ENCODE data around the gene CYP26A1.

CYP26A1 gene

GRCh38 chr10:93064874-93065660 is 8.6 kb upstream of the CYP26A1 start:
- DNase-seq (ENCODE audit: low read depth, low spot score): no peak

DNA sequence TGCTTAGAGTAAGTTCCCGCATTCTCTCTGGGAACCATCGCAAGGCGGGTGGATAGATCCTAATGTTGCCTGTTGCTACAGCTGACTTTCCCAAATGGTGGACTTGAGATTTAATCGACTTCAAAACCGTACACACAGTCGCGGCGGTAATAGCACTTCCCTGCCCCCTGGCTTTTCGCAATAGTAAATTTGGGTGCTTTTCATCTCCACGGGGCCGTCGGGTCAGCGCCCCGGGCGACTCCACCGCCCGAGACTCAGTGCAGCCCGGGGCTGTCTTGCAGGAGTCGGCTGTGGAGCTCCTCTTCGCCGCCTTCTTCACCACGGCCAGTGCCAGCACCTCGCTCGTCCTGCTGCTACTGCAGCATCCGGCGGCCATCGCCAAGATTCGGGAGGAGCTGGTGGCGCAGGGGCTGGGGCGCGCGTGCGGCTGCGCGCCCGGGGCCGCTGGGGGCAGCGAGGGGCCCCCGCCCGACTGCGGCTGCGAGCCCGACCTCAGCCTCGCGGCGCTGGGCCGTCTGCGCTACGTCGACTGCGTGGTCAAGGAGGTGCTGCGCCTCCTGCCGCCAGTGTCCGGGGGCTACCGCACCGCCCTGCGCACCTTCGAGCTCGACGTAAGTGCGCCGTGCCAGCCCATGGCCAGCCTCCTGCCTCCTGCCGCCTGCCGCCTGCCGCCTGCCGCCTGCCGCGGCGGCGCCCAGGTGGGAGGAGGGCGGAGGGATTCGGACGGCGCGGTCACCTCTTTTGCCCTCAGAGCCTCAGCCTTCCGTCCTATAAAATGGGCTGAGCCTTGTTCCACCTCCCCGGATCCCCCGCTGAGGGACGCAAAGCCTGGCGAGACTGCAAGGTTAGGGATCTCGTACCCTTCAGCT is 7.8 kb upstream of the CYP26A1 start:
- no peak for DNase-seq (ENCODE audit: low read depth, low spot score)

GRCh38 chr10:93066544-93066913 is 7.2 kb upstream of the CYP26A1 start:
- DNase-seq (ENCODE audit: low read depth, low spot score): no peak

GRCh38 chr10:93067443-93068365 is 6.0 kb upstream of the CYP26A1 start:
- no peak for DNase-seq (ENCODE audit: low read depth, low spot score)

GRCh38 chr10:93068411-93069244 is 5.1 kb upstream of the CYP26A1 start:
- no peak for DNase-seq (ENCODE audit: low read depth, low spot score)

- DNase-seq (ENCODE audit: low read depth, low spot score): no peak
Observed at GRCh38 chr10:93069245-93069561, 4.5 kb upstream of the CYP26A1 start.

- DNase-seq (ENCODE audit: low read depth, low spot score): no peak
Observed at GRCh38 chr10:93070378-93071176, 3.1 kb upstream of the CYP26A1 start.

- no peak for DNase-seq (ENCODE audit: low read depth, low spot score)
Observed at GRCh38 chr10:93071177-93071472, 2.6 kb upstream of the CYP26A1 start.

GRCh38 chr10:93071674-93072224 is 1.9 kb upstream of the CYP26A1 start:
- no peak for DNase-seq (ENCODE audit: low read depth, low spot score)

DNA sequence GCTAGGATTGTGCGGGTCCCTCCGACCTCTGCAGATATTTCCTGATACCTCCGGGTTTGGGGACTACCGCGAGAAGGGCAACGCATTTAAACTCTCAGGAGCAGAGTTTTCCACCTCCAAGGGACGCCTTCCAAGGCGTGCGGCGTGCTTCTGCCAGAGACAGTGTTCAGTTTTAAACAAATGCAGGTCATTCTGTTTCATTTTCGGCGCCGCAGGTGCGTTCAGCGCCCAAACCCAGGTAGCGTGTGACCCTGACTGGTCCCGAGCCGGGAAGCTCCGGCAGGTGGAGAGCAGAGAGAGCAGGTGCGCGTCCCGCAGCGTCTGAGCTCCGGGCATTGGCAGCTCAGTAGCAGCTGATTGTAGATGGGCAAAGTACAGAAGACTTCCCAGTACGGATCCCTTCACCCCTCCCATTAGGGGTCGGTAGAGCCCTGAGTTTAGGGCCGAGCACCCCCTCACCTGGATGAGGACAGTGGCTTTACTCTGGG is 1.4 kb upstream of the CYP26A1 start:
- no peak for DNase-seq (ENCODE audit: low read depth, low spot score)

- no peak for DNase-seq (ENCODE audit: low read depth, low spot score)
Observed at GRCh38 chr10:93072713-93073538, 767 bp upstream of the CYP26A1 start.

- no peak for DNase-seq (ENCODE audit: low read depth, low spot score)
Observed at GRCh38 chr10:93074147-93074596, 479 bp downstream of the CYP26A1 start.

- no peak for DNase-seq (ENCODE audit: low read depth, low spot score)
Observed at GRCh38 chr10:93074597-93075368, 1.1 kb downstream of the CYP26A1 start.

GRCh38 chr10:93075369-93076221 is 1.9 kb downstream of the CYP26A1 start:
- DNase-seq (ENCODE audit: low read depth, low spot score): no peak

DNA sequence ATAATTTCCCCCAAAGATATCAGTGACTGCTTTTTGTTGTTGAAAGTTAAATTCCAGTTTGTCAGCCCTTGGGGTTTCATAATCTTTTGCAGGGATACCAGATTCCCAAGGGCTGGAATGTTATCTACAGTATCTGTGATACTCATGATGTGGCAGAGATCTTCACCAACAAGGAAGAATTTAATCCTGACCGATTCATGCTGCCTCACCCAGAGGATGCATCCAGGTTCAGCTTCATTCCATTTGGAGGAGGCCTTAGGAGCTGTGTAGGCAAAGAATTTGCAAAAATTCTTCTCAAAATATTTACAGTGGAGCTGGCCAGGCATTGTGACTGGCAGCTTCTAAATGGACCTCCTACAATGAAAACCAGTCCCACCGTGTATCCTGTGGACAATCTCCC is 3.2 kb downstream of the CYP26A1 start:
- DNase-seq (ENCODE audit: low read depth, low spot score): no peak

- DNase-seq (ENCODE audit: low read depth, low spot score): no peak
Observed at GRCh38 chr10:93077860-93078337, 4.2 kb downstream of the CYP26A1 start.
